K562 (cell line): ENCODE results near the gene IL18RAP. TPM values are rescaled to one million over a fixed set of nuclear protein-coding genes. Genes with fewer than 3 reads are reported as not detected.
A peak's percentile ranks its signal among the peaks of the same experiment; 100 is the strongest.

Experiments
- CHD7 ChIP-seq: fragments of 200-600 bp; sonication (generic); IDR thresholded peaks from one replicate; pipeline ENCODE4 v1.6.1; 2012; ENCODE audit warnings: mild to moderate bottlenecking, low read depth, low read length, inconsistent platforms
- CUX1 ChIP-seq: fragments of 200-800 bp; sonication (Bioruptor generic); IDR thresholded peaks from 2 replicates; pipeline ENCODE4 v1.6.1; 2016; ENCODE audit warnings: missing genetic modification characterization, missing compliant biosample characterization
- FOXA1 ChIP-seq: fragments of 450-650 bp; IDR thresholded peaks from 2 replicates; pipeline ENCODE4 v1.6.1; 2016; ENCODE audit warnings: mild to moderate bottlenecking, borderline replicate concordance
- GABPA ChIP-seq: fragments of 200-800 bp; sonication (Bioruptor generic); conservative IDR thresholded peaks from 2 replicates; pipeline ENCODE4 v1.6.1; 2016; ENCODE audit warnings: low read depth, missing genetic modification characterization, missing compliant biosample characterization
- PRPF4 ChIP-seq: fragments of 200-400 bp; formaldehyde crosslinking; IDR thresholded peaks from one replicate; pipeline ENCODE4 v1.6.1; 2017; ENCODE audit warnings: low read length, low read depth, mild to moderate bottlenecking; ENCODE audit not compliant: insufficient read depth, poor library complexity, severe bottlenecking
- SIN3B ChIP-seq: fragments of 450-650 bp; IDR thresholded peaks from 2 replicates; pipeline ENCODE4 v1.6.1; 2017; ENCODE audit warnings: low read depth, mild to moderate bottlenecking, moderate library complexity
- SREBF2 ChIP-seq: sonication (generic); formaldehyde crosslinking; IDR thresholded peaks from 2 replicates; pipeline ENCODE4 v1.4.0; 2020; ENCODE audit warnings: mild to moderate bottlenecking, missing genetic modification reagents
- TEAD1 ChIP-seq, 2 experiments: fragments of 450-650 bp in 1 of 2; sonication (generic) in 1 of 2; formaldehyde crosslinking; IDR thresholded peaks; 2 replicates each; pipeline versions ENCODE4 v1.4.0 to v1.8.0; 2020 to 2022; ENCODE audit warnings: mild to moderate bottlenecking in 2 of 2, missing genetic modification reagents in 1 of 2
- TFAP4 ChIP-seq: sonication (generic); formaldehyde crosslinking; IDR thresholded peaks from 2 replicates; pipeline ENCODE4 v1.8.0; 2022; ENCODE audit warnings: missing genetic modification reagents, mild to moderate bottlenecking, moderate library complexity, borderline replicate concordance
- polyA plus RNA-seq, 8 experiments: library from polyadenylated mRNA; depleted of rRNA in 4 of 8; stranded (reverse) in 5 of 8; unstranded in 3 of 8; fragments of >200 nt; fragmentation: Nextera tagmentation in 2 of 8; fragmentation: Illumina TruSeq in 1 of 8; extraction: Ambion mirVana in 2 of 8; extraction: Trizol in 1 of 8; gene quantifications; 2 replicates each; pipeline versions ENCODE4 v1.2.1 to v1.2.3, GENCODE V29; 2011 to 2014; ENCODE audit warnings: inconsistent platforms in 1 of 8, missing spikeins in 1 of 8
- total RNA-seq, 7 experiments: library from RNA; depleted of rRNA in 6 of 7; stranded (reverse); fragments of >200 nt in 6 of 7; fragmentation: Illumina TruSeq in 2 of 7; extraction: Trizol in 2 of 7; gene quantifications; 2 replicates each; pipeline versions ENCODE4 v1.2.1 to v1.2.3, GENCODE V29; 2011 to 2021; ENCODE audit warnings: low replicate concordance in 1 of 7

Gene IL18RAP
- total and polyA plus RNA-seq, 9 of the 15 experiments (the other 6 are each of a cell fraction or from before 2014, with no cell fraction given) = 1.1 to 20.5 (median 5.8) TPM

GRCh38 chr2:102418421-102418961, 4.5 kb upstream of the IL18RAP start (continued):
- no peak for TF ChIP-seq CUX1 (CRISPR knock-in tag)
- no peak for TF ChIP-seq FOXA1
- no peak for TF ChIP-seq SIN3B
- TF ChIP-seq CHD7 = no peak
- peak; percentile 64; the same call in 1 of the 2 replicates for TF ChIP-seq GABPA (tag)
- TF ChIP-seq SREBF2 (CRISPR knock-in tag) = no peak
- TF ChIP-seq TEAD1 (CRISPR knock-in tag; IDR thresholded peaks at IDR 0.05) = peak in 1 of 2 experiments; percentile 66; a peak in 1 of 4 replicates
- TF ChIP-seq PRPF4 = no peak
- TF ChIP-seq TFAP4 = no peak
